ENCODE measurements around the gene YLPM1.

Gene YLPM1

DNA sequence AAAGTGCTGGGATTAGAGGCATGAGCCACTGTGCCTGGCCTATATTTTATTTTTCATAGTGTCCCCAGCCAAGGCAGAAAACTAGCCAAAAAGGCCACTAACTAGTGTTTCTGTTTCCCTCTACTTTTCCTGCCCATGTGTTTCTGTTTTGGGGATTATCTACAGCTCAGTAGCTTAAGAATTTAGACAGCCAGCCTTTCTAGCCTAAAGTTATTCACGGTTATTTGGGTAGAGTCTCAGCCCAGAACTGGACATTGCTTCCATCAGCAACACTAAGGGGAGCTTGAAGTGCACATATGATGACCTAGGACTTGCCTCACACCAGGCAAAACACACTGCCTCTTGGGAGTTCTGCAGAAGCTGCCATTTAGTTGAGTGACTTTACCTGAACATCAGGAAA, 94.9 kb downstream of the YLPM1 start:
- no peak overlapping the region for H3K4me3 ChIP-seq (ENCODE audit: low read depth, low read length)
- no peaks in the 10 kb centered on the region for H3K79me2 ChIP-seq (ENCODE audit: control insufficient read depth, insufficient read depth, low read length, unreplicated experiment)
- peaks cover 5% of the 10 kb centered on the region for H3K4me1 ChIP-seq (ENCODE audit: control insufficient read depth, insufficient read depth, low read length, unreplicated experiment)
- H2AFZ ChIP-seq (ENCODE audit: low read length, unreplicated experiment), result no peak overlapping the region
- H3K27me3 ChIP-seq (ENCODE audit: insufficient read depth, low read length), result no peaks in the 10 kb centered on the region
- H3K27ac ChIP-seq (ENCODE audit: low read depth, low read length), result no peak overlapping the region
- H3K36me3 ChIP-seq (ENCODE audit: insufficient read depth, low read length), result no peaks in the 10 kb centered on the region

DNA sequence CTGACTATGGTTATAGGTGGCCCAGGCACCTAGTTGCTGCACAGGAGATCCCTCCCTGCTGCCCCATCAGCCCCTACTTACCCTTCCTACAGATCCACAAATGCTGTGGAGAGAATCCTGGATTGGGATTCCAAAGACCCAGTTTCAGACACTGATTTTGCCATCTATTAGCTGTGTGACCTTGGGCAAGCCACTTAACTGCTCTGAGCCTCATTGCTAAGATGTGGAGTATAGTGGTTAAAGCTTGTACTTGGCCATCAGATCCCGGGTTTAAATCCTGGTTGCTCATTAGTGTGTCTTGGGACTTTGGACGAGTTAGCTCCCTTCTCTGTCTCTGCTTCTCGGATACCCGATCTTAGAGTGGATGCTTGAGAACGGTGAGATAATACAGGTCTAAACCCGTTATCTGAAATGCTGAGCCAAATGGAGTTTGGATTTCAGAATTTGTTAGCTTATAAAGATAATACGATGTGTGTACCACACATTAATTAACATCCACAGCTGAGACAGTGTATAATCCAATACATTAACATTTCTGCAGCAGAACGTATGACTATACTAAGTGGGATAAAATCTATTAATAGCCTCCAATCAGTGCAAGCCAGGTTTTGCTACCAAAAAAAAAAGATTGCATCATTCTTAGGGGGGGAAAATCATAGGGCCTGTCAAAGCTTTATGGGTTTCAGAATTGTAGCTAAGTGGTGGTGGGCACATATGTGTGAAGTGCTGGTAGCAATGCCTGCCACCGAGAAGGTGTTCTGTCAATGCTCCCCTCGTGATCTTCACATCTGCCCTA, 96.8 kb downstream of the YLPM1 start:
- no peaks in the 10 kb centered on the region for H3K27me3 ChIP-seq (ENCODE audit: insufficient read depth, low read length)
- no peaks in the 10 kb centered on the region for H3K79me2 ChIP-seq (ENCODE audit: control insufficient read depth, insufficient read depth, low read length, unreplicated experiment)
- H2AFZ ChIP-seq (ENCODE audit: low read length, unreplicated experiment), result no peak overlapping the region
- H3K4me1 ChIP-seq (ENCODE audit: control insufficient read depth, insufficient read depth, low read length, unreplicated experiment), result no peaks in the 10 kb centered on the region
- H3K4me3 ChIP-seq (ENCODE audit: low read depth, low read length), result no peak overlapping the region
- no peaks in the 10 kb centered on the region for H3K36me3 ChIP-seq (ENCODE audit: insufficient read depth, low read length)
- H3K27ac ChIP-seq (ENCODE audit: low read depth, low read length), result no peak overlapping the region

DNA sequence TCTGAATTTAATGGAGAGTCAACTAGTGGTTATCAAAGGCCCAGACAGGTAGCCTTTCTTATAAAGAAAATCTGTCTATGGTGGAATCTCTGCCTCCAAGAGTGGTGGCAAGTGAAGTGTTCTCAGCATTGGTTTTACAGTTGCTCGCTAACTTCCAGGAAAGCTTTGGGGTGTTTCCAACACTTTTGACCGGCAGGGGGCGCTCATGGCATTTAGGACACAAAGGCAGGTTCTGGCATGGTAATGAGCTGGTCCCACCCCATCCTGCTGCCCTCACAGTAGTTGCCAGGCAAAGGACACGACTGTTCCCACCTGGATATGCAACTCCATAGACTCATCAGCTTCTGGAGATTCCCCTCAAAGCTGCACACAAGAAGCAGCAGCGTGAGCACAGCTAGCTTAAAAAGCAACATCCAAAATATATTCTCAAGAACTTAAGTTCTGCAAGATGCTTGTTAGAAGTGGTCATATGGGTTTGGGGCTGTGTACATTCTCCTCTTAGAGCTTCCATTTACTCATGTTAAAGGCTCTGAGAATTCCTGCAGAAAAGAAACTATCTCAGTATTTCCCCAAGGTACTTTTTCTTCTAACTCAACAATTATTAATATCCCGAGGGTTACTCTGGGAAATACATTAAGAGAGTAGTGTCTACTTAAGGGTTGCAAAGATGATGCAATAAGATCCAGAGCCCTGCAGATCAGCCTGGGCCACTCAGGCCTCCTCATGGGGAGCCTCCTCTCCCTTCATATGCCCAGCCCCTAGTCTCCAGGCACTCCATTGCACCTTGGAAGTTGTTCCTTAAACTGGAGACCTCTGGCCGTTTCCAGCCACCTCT, 98.0 kb downstream of the YLPM1 start:
- no peaks in the 10 kb centered on the region for H3K4me1 ChIP-seq (ENCODE audit: control insufficient read depth, insufficient read depth, low read length, unreplicated experiment)
- no peaks in the 10 kb centered on the region for H3K79me2 ChIP-seq (ENCODE audit: control insufficient read depth, insufficient read depth, low read length, unreplicated experiment)
- no peak overlapping the region for H3K27ac ChIP-seq (ENCODE audit: low read depth, low read length)

DNA sequence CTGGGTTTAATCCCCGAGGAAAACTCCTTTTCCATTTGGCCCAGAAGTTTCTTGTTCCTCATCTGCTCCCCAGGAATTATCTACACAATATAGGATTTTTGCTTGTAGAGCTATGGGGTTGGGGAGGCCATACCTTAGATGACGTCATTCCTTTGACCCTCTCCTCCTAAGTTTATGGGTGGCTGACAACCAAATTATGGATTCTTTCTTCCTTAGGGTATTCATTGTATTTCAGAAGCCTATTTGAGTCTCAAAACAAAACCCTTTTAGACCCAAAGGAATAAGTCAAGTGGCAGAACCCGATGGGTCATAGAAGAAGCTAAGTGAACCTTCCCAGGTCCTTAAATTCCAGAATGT, 98.6 kb downstream of the YLPM1 start:
- H3K4me1 ChIP-seq (ENCODE audit: control insufficient read depth, insufficient read depth, low read length, unreplicated experiment), result no peaks in the 10 kb centered on the region
- no peaks in the 10 kb centered on the region for H3K27me3 ChIP-seq (ENCODE audit: insufficient read depth, low read length)
- no peaks in the 10 kb centered on the region for H3K79me2 ChIP-seq (ENCODE audit: control insufficient read depth, insufficient read depth, low read length, unreplicated experiment)
- no peaks in the 10 kb centered on the region for H3K36me3 ChIP-seq (ENCODE audit: insufficient read depth, low read length)
- H3K4me3 ChIP-seq (ENCODE audit: low read depth, low read length), result no peak overlapping the region
- no peak overlapping the region for H3K27ac ChIP-seq (ENCODE audit: low read depth, low read length)
- H2AFZ ChIP-seq (ENCODE audit: low read length, unreplicated experiment), result no peak overlapping the region

More for the DNA sequence above, 98.0 kb downstream of the YLPM1 start:
- Histone ChIP-seq H3K27me3 (ENCODE audit: insufficient read depth, low read length) (no peaks in the 10 kb centered on the region), H3K4me3 (ENCODE audit: low read depth, low read length) (no peak overlapping the region), H3K36me3 (ENCODE audit: insufficient read depth, low read length) (no peaks in the 10 kb centered on the region), H2AFZ (ENCODE audit: low read length, unreplicated experiment) (no peak overlapping the region)

DNA sequence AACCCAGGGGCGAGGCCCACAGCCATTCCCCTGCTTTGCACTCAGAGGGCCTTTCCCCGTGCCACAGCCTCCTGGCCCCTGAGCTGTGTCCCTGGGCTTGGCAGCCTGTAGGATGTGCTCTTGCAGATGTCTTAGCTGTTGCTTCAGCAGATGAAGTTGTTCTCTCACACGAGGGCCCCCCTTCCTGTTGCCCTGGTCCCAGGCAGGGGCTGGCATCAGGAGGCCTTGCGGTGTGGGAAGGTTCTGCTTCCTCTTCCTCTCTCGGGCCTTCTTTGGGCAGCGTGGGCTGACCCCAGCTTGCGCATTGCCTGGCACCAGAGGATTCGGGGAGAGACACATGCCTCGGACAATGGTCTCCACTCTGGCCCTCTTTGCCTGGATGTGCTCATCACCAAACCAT, 100.2 kb downstream of the YLPM1 start:
- H3K4me3 ChIP-seq (ENCODE audit: low read depth, low read length), result no peak overlapping the region
- H3K4me1 ChIP-seq (ENCODE audit: control insufficient read depth, insufficient read depth, low read length, unreplicated experiment), result no peaks in the 10 kb centered on the region
- no peaks in the 10 kb centered on the region; the same call in 1 of the 2 replicates for H3K27me3 ChIP-seq (ENCODE audit: insufficient read depth, low read length)
- no peak overlapping the region for H2AFZ ChIP-seq (ENCODE audit: low read length, unreplicated experiment)
- H3K79me2 ChIP-seq (ENCODE audit: control insufficient read depth, insufficient read depth, low read length, unreplicated experiment), result no peaks in the 10 kb centered on the region
- no peaks in the 10 kb centered on the region for H3K36me3 ChIP-seq (ENCODE audit: insufficient read depth, low read length)
- no peak overlapping the region for H3K27ac ChIP-seq (ENCODE audit: low read depth, low read length)

DNA sequence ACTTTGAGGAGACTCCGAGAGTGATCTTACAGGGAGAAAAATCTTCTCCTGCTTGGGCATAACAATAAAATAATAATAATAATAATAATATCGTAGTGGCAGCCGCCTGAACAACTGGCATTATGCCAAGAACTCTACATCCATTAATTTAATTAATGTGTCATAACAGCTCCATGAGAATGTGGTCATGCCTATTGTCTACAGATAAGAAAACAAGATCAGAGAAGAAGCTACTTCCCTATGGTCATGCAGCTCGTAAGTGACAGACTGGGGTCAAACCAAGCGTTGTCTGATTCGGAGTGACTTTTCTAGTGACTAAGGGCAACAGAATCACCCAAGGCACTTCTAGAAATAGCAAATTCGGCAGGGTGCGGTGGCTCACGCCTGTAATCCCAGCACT, 101.1 kb downstream of the YLPM1 start:
- Histone ChIP-seq H3K27me3 (ENCODE audit: insufficient read depth, low read length) (no peaks in the 10 kb centered on the region; the same call in 1 of the 2 replicates), H3K4me3 (ENCODE audit: low read depth, low read length) (no peak overlapping the region), H3K36me3 (ENCODE audit: insufficient read depth, low read length) (no peaks in the 10 kb centered on the region), H2AFZ (ENCODE audit: low read length, unreplicated experiment) (no peak overlapping the region), H3K27ac (ENCODE audit: low read depth, low read length) (no peak overlapping the region), H3K4me1 (ENCODE audit: control insufficient read depth, insufficient read depth, low read length, unreplicated experiment) (no peaks in the 10 kb centered on the region), H3K79me2 (ENCODE audit: control insufficient read depth, insufficient read depth, low read length, unreplicated experiment) (no peaks in the 10 kb centered on the region)

DNA sequence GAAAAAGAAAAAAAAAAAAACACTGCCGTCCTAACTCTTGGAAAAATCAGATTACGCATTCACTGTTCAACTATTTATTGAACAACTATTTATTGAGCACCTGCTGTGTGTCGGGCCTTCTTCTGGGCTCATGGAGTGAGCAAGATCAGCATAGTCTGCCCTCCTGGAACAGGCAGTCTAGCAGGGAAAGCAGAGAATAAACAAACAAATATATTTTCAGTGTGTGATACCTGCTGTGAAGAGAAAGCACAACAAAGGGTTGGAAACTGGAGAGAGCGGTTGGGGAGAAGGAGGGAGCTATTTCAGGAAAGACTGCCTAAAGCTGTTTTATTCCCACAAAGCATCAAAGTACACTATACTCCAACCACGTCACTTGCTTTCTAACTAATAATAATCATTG, 102.0 kb downstream of the YLPM1 start:
- Histone ChIP-seq H3K27me3 (ENCODE audit: insufficient read depth, low read length) (no peaks in the 10 kb centered on the region; the same call in 1 of the 2 replicates), H3K27ac (ENCODE audit: low read depth, low read length) (no peak overlapping the region), H3K79me2 (ENCODE audit: control insufficient read depth, insufficient read depth, low read length, unreplicated experiment) (no peaks in the 10 kb centered on the region), H2AFZ (ENCODE audit: low read length, unreplicated experiment) (no peak overlapping the region), H3K4me1 (ENCODE audit: control insufficient read depth, insufficient read depth, low read length, unreplicated experiment) (no peaks in the 10 kb centered on the region), H3K36me3 (ENCODE audit: insufficient read depth, low read length) (no peaks in the 10 kb centered on the region), H3K4me3 (ENCODE audit: low read depth, low read length) (no peak overlapping the region)

DNA sequence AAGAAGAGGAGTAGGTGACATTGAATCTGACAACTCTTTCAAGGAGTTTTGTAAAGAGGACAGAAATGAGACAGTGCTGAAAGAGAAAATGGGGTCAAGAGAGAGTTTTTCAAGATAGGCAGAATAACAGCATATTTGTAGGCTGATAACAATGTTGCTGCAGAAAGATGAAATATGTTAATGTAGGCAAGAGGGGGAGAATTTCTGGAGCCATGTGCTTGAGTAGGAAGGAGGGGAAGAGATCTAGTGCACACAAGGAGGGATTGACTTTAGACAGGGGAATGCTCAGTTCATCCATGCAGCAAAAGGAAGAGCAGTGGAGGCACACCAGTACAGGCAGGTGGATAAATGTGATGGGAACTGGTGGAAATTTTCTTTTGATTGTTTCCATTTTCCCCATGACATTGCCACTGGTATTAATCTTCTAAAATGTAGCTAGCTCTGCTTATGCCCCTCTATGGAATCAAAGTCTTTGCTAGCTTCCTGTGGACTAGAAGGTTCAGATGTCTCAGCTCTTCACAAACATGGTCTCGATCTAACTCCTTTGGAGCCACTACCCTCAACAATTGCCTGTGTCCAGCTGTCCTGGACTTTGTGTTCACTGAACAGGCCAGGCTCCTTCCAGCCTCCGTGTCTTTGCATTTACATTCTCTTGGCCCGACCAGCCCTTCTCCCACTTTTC, 103.7 kb downstream of the YLPM1 start:
- H2AFZ ChIP-seq (ENCODE audit: low read length, unreplicated experiment), result no peak overlapping the region

DNA sequence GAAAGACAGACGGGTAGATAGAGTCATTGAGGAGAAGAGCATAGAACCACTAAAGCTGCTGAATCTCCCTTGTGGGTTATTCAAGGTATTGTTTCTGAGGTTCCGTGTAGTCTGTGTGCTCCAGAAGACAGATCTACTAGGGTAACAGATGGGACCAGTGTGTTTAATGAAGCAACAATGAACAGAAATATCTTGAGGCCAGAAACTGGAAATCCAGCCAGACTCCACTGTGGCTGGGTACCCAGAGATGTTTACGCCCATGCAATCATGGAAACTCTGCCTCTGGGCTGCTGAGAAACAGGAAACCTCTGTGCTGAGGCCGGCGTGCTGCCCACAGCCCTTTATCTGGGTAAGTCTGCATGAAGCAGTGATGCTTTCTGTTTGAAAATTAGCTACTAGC, 104.6 kb downstream of the YLPM1 start:
- Histone ChIP-seq H3K27me3 (ENCODE audit: insufficient read depth, low read length) (no peaks in the 10 kb centered on the region; the same call in 1 of the 2 replicates), H3K27ac (ENCODE audit: low read depth, low read length) (no peak overlapping the region), H2AFZ (ENCODE audit: low read length, unreplicated experiment) (no peak overlapping the region)

More for the DNA sequence above, 103.7 kb downstream of the YLPM1 start:
- Histone ChIP-seq H3K27me3 (ENCODE audit: insufficient read depth, low read length) (no peaks in the 10 kb centered on the region; the same call in 1 of the 2 replicates), H3K79me2 (ENCODE audit: control insufficient read depth, insufficient read depth, low read length, unreplicated experiment) (no peaks in the 10 kb centered on the region), H3K36me3 (ENCODE audit: insufficient read depth, low read length) (no peaks in the 10 kb centered on the region), H3K27ac (ENCODE audit: low read depth, low read length) (no peak overlapping the region), H3K4me1 (ENCODE audit: control insufficient read depth, insufficient read depth, low read length, unreplicated experiment) (no peaks in the 10 kb centered on the region), H3K4me3 (ENCODE audit: low read depth, low read length) (no peak overlapping the region)

DNA sequence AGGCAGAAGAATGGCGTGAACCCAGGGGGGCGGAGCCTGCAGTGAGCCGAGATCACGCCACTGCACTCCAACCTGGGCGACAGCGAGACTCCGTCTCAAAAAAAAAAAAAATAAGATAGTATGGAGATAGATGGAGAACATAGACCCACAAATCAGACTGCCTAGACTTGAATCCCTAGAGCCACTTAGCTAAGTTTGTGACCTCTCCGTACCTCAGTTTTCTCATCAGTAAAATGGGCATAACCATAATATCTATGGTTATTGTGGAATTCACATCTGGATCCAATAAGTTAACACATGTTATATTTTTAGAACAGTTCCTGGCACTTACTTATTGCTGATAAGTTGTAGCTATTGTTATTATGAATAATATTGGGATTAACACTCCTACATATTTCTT, 105.6 kb downstream of the YLPM1 start:
- H3K79me2 ChIP-seq (ENCODE audit: control insufficient read depth, insufficient read depth, low read length, unreplicated experiment), result no peaks in the 10 kb centered on the region
- H3K27ac ChIP-seq (ENCODE audit: low read depth, low read length), result no peak overlapping the region
- no peaks in the 10 kb centered on the region; the same call in 1 of the 2 replicates for H3K27me3 ChIP-seq (ENCODE audit: insufficient read depth, low read length)
- H3K4me1 ChIP-seq (ENCODE audit: control insufficient read depth, insufficient read depth, low read length, unreplicated experiment), result no peaks in the 10 kb centered on the region
- H3K4me3 ChIP-seq (ENCODE audit: low read depth, low read length), result no peak overlapping the region
- no peaks in the 10 kb centered on the region for H3K36me3 ChIP-seq (ENCODE audit: insufficient read depth, low read length)
- no peak overlapping the region for H2AFZ ChIP-seq (ENCODE audit: low read length, unreplicated experiment)

More for the DNA sequence above, 104.6 kb downstream of the YLPM1 start:
- no peaks in the 10 kb centered on the region for H3K4me1 ChIP-seq (ENCODE audit: control insufficient read depth, insufficient read depth, low read length, unreplicated experiment)
- no peaks in the 10 kb centered on the region for H3K36me3 ChIP-seq (ENCODE audit: insufficient read depth, low read length)
- H3K79me2 ChIP-seq (ENCODE audit: control insufficient read depth, insufficient read depth, low read length, unreplicated experiment), result no peaks in the 10 kb centered on the region
- H3K4me3 ChIP-seq (ENCODE audit: low read depth, low read length), result no peak overlapping the region

Data from ACC112 (cell line).